Smooth muscle cell (in vitro differentiated cells): ENCODE results near the gene BACH2. TPM values are rescaled to one million over a fixed set of nuclear protein-coding genes. Genes with fewer than 3 reads are reported as not detected.

ENCODE experiments used
- DNase-seq: peaks from one replicate; lab custom pipeline; 2025; ENCODE audit not compliant: unreplicated experiment; lab: John Stamatoyannopoulos, UW
- H2AFZ ChIP-seq: fragments of 200-600 bp; sonication (generic); 2 replicates; pipeline ENCODE4 v1.6.0; 2016; ENCODE audit warnings: antibody characterized with exemption, low read depth, mild to moderate bottlenecking
- H3F3A ChIP-seq: fragments of 200-600 bp; sonication (generic); 2 replicates; pipeline ENCODE4 v1.6.0; 2017; ENCODE audit warnings: antibody characterized with exemption, low read depth
- H3K27ac ChIP-seq: fragments of 200-600 bp; sonication (generic); 2 replicates; pipeline ENCODE4 v1.5.1; 2016; ENCODE audit warnings: low read depth, mild to moderate bottlenecking
- H3K27me3 ChIP-seq: fragments of 200-600 bp; sonication (generic); 2 replicates; pipeline ENCODE4 v1.6.1; 2016; ENCODE audit warnings: low read depth, mild to moderate bottlenecking
- H3K36me3 ChIP-seq: fragments of 200-600 bp; sonication (generic); 2 replicates; pipeline ENCODE4 v1.5.1; 2016; ENCODE audit warnings: low read depth
- H3K4me1 ChIP-seq: fragments of 200-600 bp; sonication (generic); 2 replicates; pipeline ENCODE4 v1.5.1; 2016; ENCODE audit warnings: low read depth
- H3K4me2 ChIP-seq: fragments of 200-600 bp; sonication (generic); 2 replicates; pipeline ENCODE4 v1.6.0; 2016; ENCODE audit warnings: mild to moderate bottlenecking
- H3K4me3 ChIP-seq: fragments of 200-600 bp; sonication (generic); 2 replicates; pipeline ENCODE4 v1.5.1; 2016; ENCODE audit warnings: mild to moderate bottlenecking
- H3K79me2 ChIP-seq: fragments of 200-600 bp; sonication (generic); 2 replicates; pipeline ENCODE4 v1.6.0; 2016; ENCODE audit warnings: low read depth, mild to moderate bottlenecking
- H3K9ac ChIP-seq: fragments of 200-600 bp; sonication (generic); 2 replicates; pipeline ENCODE4 v1.6.0; 2016; ENCODE audit warnings: low read depth
- H3K9me3 ChIP-seq: fragments of 200-600 bp; sonication (generic); replicated peaks from 2 replicates; pipeline ENCODE4 v1.5.1; 2016; ENCODE audit warnings: low read depth
- H4K20me1 ChIP-seq: fragments of 200-600 bp; sonication (generic); 2 replicates; pipeline ENCODE4 v1.6.0; 2016; ENCODE audit warnings: low read depth
- CTCF ChIP-seq: fragments of 200-600 bp; sonication (generic); IDR thresholded peaks from 2 replicates; pipeline ENCODE4 v1.5.1; 2017; ENCODE audit warnings: borderline replicate concordance, mild to moderate bottlenecking, antibody characterized with exemption; ENCODE audit not compliant: insufficient read depth, poor library complexity, severe bottlenecking
- WGBS: methylation state at CpG from one replicate; pipeline ENCODE4 v1.1.7; 2016; ENCODE audit warnings: low lambda C conversion rate; 5-methylcytosine and 5-hydroxymethylcytosine counted together
- microRNA-seq: library from miRNA; unstranded; fragments of <30 nt; microRNA quantifications from one replicate; pipeline ENCODE4, GENCODE V29; 2016; ENCODE audit warnings: borderline number of aligned reads
- polyA plus RNA-seq: library from polyadenylated mRNA; unstranded; fragments of >200 nt; fragmentation: Nextera tagmentation; extraction: Ambion mirVana; gene quantifications from 2 replicates; pipeline ENCODE4 v1.2.1, GENCODE V29; 2016
- small RNA-seq: library from RNA; depleted of rRNA; stranded (forward); fragments of <200 nt; gene quantifications from one replicate; pipeline ENCODE3, GENCODE V24; 2014
- total RNA-seq: library from RNA; depleted of rRNA; stranded (reverse); fragments of >200 nt; gene quantifications from 2 replicates; pipeline ENCODE4 v1.2.3, GENCODE V29; 2014

BACH2 gene
- total and polyA plus RNA-seq, 2 experiments from 2014 or later = 3.0 to 4.5 TPM

- Histone ChIP-seq H3K4me2 (no peak overlapping the region), H3K9ac (no peak overlapping the region), H3K79me2 (no peaks in the 10 kb centered on the region), H4K20me1 (no peaks in the 10 kb centered on the region), H3K27me3 (peaks cover 42% of the 10 kb centered on the region), H3F3A (no peaks in the 10 kb centered on the region), H3K36me3 (no peaks in the 10 kb centered on the region), H3K4me1 (peaks cover 9% of the 10 kb centered on the region), H3K4me3 (no peak overlapping the region), H3K27ac (no peak overlapping the region), H2AFZ (no peak overlapping the region), H3K9me3 (no peaks in the 10 kb centered on the region)
- WGBS = 96% methylated on average over 7 of the region's 7 CpGs
- TF ChIP-seq CTCF = no peak
- DNase-seq = no peak
These were observed 408.5 kb downstream of the BACH2 start for GRCh38 chr6:89888138-89888514.

- Histone ChIP-seq H4K20me1 (no peaks in the 10 kb centered on the region), H3K79me2 (no peaks in the 10 kb centered on the region), H3K27me3 (peaks cover 38% of the 10 kb centered on the region), H3F3A (no peaks in the 10 kb centered on the region), H3K27ac (no peak overlapping the region), H3K4me3 (no peak overlapping the region), H3K9ac (no peak overlapping the region), H3K36me3 (no peaks in the 10 kb centered on the region), H3K4me1 (peaks cover 9% of the 10 kb centered on the region), H2AFZ (no peak overlapping the region), H3K9me3 (no peaks in the 10 kb centered on the region), H3K4me2 (no peak overlapping the region)
- no peak for TF ChIP-seq CTCF
- WGBS = 90% methylated on average over 43 of the region's 43 CpGs
- DNase-seq = no peak
These were observed 409.0 kb downstream of the BACH2 start for GRCh38 chr6:89887452-89888137.

DNA sequence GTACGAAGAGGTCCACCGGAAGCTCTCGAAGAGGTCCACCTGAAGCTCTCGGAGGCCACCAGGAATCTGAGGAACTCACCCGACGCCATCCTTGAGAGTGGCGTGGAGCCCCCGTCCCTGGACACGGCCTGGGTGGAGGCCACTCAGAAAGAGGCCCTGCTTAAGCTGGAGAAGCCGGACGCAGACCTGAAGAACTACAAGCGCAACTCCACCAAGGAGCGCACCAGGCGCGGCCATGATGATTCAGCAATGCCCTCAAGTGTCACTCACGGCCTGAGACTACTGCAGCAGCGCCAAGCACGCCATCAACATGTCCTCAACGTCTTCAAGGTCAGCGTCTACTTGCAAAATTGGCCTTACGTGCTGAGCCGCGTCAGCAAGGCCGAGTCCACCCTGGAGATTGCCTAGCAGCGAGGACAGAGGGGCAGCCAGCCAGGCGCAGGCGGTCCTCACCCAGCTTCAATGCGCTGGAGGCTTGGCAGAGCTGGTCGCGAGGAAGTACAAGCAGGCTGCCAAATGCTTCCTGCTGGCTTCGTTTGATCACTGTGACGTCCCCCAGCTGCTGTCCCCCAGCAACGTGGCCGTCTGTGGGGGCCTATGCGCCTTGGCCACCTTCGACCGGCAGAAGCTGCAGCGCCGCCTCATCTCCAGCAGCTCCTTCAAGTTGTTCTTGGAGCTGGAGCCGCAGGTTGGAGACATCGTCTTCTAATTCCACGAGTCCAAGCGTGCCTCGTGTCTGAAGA lies 410.1 kb downstream of the BACH2 start:
- WGBS = 97% methylated on average over 44 of the region's 44 CpGs
- H3F3A ChIP-seq = no peaks in the 10 kb centered on the region
- H3K79me2 ChIP-seq = no peaks in the 10 kb centered on the region
- no peak overlapping the region for H2AFZ ChIP-seq
- no peak for TF ChIP-seq CTCF
- no peaks in the 10 kb centered on the region for H3K36me3 ChIP-seq
- H3K27ac ChIP-seq = no peak overlapping the region
- H3K4me2 ChIP-seq = no peak overlapping the region
- no peak overlapping the region for H3K4me3 ChIP-seq
- H3K27me3 ChIP-seq = peaks cover 27% of the 10 kb centered on the region
- peaks cover 9% of the 10 kb centered on the region for H3K4me1 ChIP-seq
- no peaks in the 10 kb centered on the region for H3K9me3 ChIP-seq
- H3K9ac ChIP-seq = no peak overlapping the region
- no peak for DNase-seq
- H4K20me1 ChIP-seq = no peaks in the 10 kb centered on the region

Small RNA genes within 50 kb of the gene (microRNA-seq; reads per million reads assigned to microRNA genes)
- not detected for gene MIR4464

Small RNA genes within 50 kb of the gene (small RNA-seq; reads per million reads assigned to genes)
- gene MIR4464 = not detected
- not detected for gene RF00019
- not detected for gene RN7SKP110
